Tracheal epithelial cell (primary cell): ENCODE results near the gene RNASE4. TPM values are rescaled to one million over a fixed set of nuclear protein-coding genes. Genes with fewer than 3 reads are reported as not detected.

Experiments used
- total RNA-seq: library from RNA; depleted of rRNA; stranded (reverse); fragments of >200 nt; gene quantifications from 2 replicates; pipeline ENCODE4 v1.2.1, GENCODE V29; 2014

Gene RNASE4, protein sequence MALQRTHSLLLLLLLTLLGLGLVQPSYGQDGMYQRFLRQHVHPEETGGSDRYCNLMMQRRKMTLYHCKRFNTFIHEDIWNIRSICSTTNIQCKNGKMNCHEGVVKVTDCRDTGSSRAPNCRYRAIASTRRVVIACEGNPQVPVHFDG
- 7.2 and 10.1 TPM in 2 replicates for total RNA-seq

DNA sequence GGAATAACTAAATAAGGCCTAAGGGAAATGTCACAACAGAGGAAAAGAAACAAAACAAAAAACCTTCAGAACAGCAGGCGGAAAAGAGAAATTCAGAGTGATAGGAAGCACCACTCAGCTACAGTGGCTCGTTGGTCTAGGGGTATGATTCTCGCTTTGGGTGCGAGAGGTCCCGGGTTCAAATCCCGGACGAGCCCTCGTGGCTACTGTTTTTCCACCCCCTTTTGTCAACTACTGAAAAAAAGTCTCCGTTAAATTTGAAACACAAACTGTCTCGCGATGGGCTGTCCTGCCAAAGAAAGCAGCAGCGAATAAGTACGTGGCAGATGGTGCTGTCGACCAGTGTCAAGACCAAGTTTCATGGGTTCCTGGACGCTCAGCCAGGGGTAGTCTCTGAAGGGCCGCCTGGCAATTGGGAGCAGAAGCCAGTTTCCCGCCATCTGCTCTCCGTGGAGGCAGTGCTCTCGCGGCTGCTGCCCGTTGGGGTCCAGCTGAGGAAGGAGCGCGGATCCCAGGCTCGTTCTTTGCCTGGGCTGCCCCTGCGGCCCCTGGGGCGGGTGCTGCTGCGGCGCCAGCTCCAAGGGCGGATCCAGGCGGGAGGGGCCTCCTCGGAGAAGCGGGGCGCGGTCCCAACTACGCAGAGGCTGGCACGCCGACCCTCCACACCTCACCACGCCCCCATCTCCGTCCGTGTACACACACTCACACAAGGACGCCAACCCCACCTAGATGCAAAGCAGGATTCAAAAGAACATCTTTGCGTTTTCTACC lies at the start of gene RNASE4:
RNASE4 (plus strand) TSS at position 670 of the 771 bp plus-strand sequence. CDS start 14,812 bp downstream, outside the sequence.

DNA sequence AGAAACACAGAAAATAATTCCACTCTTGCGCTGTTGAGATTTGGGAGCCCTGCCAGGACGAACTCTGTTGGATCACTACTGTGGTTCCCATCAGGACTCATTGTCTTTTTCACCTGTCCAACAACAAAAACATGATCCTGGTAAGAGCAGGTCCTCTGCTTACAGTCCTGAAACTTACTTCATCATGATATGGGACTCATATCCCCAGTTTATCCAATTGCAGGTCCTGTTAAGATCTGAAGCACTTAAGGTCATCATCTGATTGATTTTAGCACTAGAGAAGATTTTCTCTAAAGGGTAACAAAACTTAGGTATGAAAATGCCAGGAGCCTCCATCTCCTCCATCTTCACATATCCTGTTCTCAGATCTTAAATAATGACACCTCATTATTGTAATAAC lies 42.8 kb upstream of the RNASE4 start, which contains the start of gene OR6S1:
OR6S1 (minus strand) TSS at position 101 of the 400 bp plus-strand sequence; CDS start at position 101, 0 bp downstream.

GRCh38 chr14:20688167-20688839 lies 3.9 kb downstream of the RNASE4 start, which contains the start of gene ANG:
TSS of gene ANG (plus strand) at chr14:20688764. CDS start at chr14:20693565, 4,801 bp downstream.

GRCh38 chr14:20745571-20746358 lies 61.4 kb downstream of the RNASE4 start, which contains the start of gene EDDM3A:
TSS of gene EDDM3A (plus strand) at chr14:20745887. CDS start at chr14:20747581, 1,694 bp downstream.

Other genes starting within 250 kb of the RNASE4 start
- gene KLHL33, start 248.4 kb upstream of the RNASE4 start, total RNA-seq, result not detected in 2 replicates
- 16.2 and 19.3 TPM in 2 replicates for gene OSGEP, start 229.7 kb upstream of the RNASE4 start, total RNA-seq
- 43.4 and 45.2 TPM in 2 replicates for gene APEX1, start 229.3 kb upstream of the RNASE4 start, total RNA-seq
- 16.4 and 23.4 TPM in 2 replicates for gene PIP4P1, start 223.1 kb upstream of the RNASE4 start, total RNA-seq
- gene PNP, start 215.2 kb upstream of the RNASE4 start, total RNA-seq, result 95.3 and 110 TPM in 2 replicates
- gene RNASE10, start 179.0 kb upstream of the RNASE4 start, total RNA-seq, result not detected in 2 replicates
- under 0.01 TPM in 1 of 2 replicates, not detected in the other for gene RNASE9, start 123.5 kb upstream of the RNASE4 start, total RNA-seq
- not detected in 2 replicates for gene RNASE11, start 96.6 kb upstream of the RNASE4 start, total RNA-seq
- not detected in 2 replicates for gene RNASE12, start 93.2 kb upstream of the RNASE4 start, total RNA-seq
- gene OR6S1, start 42.9 kb upstream of the RNASE4 start, total RNA-seq, result not detected in 2 replicates
- 4.9 and 7.2 TPM in 2 replicates for gene ANG, start 4.2 kb downstream of the RNASE4 start, total RNA-seq
- not detected in 2 replicates for gene EDDM3A, start 61.3 kb downstream of the RNASE4 start, total RNA-seq
- not detected in 2 replicates for gene EDDM3B, start 83.8 kb downstream of the RNASE4 start, total RNA-seq
- not detected in 2 replicates for gene RNASE6, start 96.7 kb downstream of the RNASE4 start, total RNA-seq
- 0.72 TPM in 1 of 2 replicates, not detected in the other for gene RNASE1, start 118.3 kb downstream of the RNASE4 start, total RNA-seq
- not detected in 2 replicates for gene RNASE3, start 206.8 kb downstream of the RNASE4 start, total RNA-seq